PFSK-1 (cell line): Measurements from ENCODE around the gene KRT5.

Source experiments
- FOXP2 ChIP-seq: optimal IDR thresholded peaks from 2 replicates; pipeline ENCODE3; 2011; ENCODE audit warnings: borderline replicate concordance, control low read depth, inconsistent platforms; ENCODE audit not compliant: insufficient read depth; ENCODE audit errors: extremely low read length, extremely low read depth
- POLR2AphosphoS5 ChIP-seq: IDR thresholded peaks from 2 replicates; pipeline ENCODE4 v1.6.1; 2012; ENCODE audit warnings: low read depth, mild to moderate bottlenecking, control low read depth, low read length, moderate library complexity
- SIN3A ChIP-seq: IDR thresholded peaks from 2 replicates; pipeline ENCODE4 v1.6.1; 2012; ENCODE audit warnings: mild to moderate bottlenecking, low read length, moderate library complexity, borderline replicate concordance; ENCODE audit not compliant: insufficient read depth
- TAF1 ChIP-seq: IDR thresholded peaks from 2 replicates; pipeline ENCODE4 v1.6.1; 2012; ENCODE audit warnings: low read length, control low read depth, borderline replicate concordance; ENCODE audit not compliant: insufficient read depth
- TF ChIP-seq, protein P1 (sequence below), 2 experiments: IDR thresholded peaks; 2 replicates each; pipeline versions ENCODE4 v1.6.1 to v1.8.0; 2011 to 2012; ENCODE audit warnings: low read depth in 2 of 2, low read length in 2 of 2, control low read depth in 1 of 2, inconsistent platforms in 1 of 2, mild to moderate bottlenecking in 1 of 2, moderate library complexity in 1 of 2; ENCODE audit not compliant: insufficient read depth in 1 of 2

Gene KRT5

DNA sequence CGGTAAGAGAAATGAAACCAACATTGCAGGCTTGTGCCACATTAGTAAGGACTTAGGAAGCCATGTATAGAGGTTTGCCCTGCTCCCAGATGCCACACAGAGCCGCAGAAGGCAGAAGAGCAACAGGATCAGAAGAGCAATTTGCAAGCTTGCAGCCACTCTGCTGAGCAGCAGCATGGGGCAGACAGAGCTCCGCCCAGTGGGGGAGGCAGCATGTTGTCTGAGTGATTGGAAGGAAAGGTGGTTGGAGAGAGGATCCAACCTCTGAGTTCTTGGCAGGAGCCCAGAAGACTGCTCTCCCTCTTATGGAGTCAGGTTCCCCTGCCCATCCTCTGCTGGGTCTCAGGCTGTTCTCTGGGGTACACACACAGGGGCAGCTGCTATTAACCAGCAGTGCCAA lies 24.8 kb downstream of the KRT5 start:
- TF ChIP-seq POLR2AphosphoS5, result no peak
- no peak for TF ChIP-seq TAF1

DNA sequence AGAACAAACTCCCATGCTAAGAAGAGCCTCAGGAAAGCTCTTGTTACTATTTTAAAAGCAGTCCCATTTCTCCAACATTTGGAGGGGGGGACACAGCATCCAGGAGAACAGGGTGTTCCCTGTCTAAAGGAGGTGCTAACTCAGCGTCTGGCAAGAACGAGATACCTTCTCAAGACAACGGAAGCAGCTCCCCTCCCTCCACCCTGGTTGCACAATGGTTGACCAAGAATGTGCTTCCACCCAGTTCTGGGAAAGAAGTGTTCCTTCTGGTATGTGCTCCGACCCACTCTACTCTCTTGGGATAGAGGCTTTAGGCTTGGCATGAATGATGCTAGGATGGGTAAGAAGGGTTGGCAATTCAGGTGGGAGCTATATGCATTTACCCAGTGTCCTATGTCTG lies 25.7 kb downstream of the KRT5 start:
- TF ChIP-seq SIN3A (no peak), POLR2AphosphoS5 (no peak), FOXP2 (no peak), TAF1 (no peak)
- TF ChIP-seq, protein P1, sequence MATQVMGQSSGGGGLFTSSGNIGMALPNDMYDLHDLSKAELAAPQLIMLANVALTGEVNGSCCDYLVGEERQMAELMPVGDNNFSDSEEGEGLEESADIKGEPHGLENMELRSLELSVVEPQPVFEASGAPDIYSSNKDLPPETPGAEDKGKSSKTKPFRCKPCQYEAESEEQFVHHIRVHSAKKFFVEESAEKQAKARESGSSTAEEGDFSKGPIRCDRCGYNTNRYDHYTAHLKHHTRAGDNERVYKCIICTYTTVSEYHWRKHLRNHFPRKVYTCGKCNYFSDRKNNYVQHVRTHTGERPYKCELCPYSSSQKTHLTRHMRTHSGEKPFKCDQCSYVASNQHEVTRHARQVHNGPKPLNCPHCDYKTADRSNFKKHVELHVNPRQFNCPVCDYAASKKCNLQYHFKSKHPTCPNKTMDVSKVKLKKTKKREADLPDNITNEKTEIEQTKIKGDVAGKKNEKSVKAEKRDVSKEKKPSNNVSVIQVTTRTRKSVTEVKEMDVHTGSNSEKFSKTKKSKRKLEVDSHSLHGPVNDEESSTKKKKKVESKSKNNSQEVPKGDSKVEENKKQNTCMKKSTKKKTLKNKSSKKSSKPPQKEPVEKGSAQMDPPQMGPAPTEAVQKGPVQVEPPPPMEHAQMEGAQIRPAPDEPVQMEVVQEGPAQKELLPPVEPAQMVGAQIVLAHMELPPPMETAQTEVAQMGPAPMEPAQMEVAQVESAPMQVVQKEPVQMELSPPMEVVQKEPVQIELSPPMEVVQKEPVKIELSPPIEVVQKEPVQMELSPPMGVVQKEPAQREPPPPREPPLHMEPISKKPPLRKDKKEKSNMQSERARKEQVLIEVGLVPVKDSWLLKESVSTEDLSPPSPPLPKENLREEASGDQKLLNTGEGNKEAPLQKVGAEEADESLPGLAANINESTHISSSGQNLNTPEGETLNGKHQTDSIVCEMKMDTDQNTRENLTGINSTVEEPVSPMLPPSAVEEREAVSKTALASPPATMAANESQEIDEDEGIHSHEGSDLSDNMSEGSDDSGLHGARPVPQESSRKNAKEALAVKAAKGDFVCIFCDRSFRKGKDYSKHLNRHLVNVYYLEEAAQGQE (IDR thresholded peaks at IDR 0.05; ENCODE audit: insufficient read depth in 1 of 2, low read depth in 2 of 2, low read length in 2 of 2), result no peak

DNA sequence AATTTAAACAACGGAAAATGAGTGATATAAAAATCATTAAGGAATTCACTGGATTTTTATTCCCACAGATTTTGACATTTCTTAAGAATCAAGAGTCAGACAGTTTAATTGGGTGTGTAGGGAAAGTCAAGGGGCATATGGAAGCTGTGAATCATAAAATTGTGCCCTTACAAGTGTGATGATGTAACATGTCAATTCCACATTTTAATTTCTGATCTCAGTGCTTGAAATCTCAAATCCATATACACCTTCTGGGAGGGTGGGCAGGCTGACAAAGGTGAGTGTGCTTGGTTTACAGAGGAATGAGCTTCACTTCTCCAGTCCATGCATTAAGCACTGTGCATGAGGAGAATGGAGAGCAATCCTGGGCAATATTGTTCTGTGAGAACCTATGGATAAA lies 26.1 kb downstream of the KRT5 start:
- TF ChIP-seq FOXP2 (no peak), POLR2AphosphoS5 (no peak), SIN3A (no peak), TAF1 (no peak)
- TF ChIP-seq, protein P1 (IDR thresholded peaks at IDR 0.05; ENCODE audit: insufficient read depth in 1 of 2, low read depth in 2 of 2, low read length in 2 of 2), result no peak

DNA sequence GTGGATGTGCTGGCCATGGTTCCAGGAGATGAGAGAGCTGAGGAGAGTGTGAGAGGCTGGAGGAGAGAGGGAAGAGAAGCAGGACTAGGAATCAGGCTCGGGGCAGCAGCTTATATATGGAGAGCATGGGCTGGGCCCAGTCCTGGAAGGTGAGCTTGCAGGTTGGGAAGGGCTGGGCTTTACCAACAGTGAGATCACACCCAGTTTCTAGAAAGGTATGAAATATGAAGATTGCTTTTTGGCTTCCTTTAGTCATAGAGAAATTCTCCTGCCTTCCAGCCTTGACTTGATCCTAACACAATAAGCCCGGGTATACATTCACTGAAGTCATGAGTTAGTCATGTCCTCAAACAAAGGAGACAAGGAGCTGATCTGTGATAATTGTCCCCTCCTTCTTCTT lies 27.0 kb downstream of the KRT5 start, which contains the start of gene KRT6A:
KRT6A (minus strand) TSS at position 86 of the 400 bp plus-strand sequence; CDS start at position 17, 69 bp downstream.
- no peak for TF ChIP-seq SIN3A
- TF ChIP-seq FOXP2, result no peak
- no peak for TF ChIP-seq TAF1
- TF ChIP-seq, protein P1 (IDR thresholded peaks at IDR 0.05; ENCODE audit: insufficient read depth in 1 of 2, low read depth in 2 of 2, low read length in 2 of 2), result no peak
- no peak for TF ChIP-seq POLR2AphosphoS5

DNA sequence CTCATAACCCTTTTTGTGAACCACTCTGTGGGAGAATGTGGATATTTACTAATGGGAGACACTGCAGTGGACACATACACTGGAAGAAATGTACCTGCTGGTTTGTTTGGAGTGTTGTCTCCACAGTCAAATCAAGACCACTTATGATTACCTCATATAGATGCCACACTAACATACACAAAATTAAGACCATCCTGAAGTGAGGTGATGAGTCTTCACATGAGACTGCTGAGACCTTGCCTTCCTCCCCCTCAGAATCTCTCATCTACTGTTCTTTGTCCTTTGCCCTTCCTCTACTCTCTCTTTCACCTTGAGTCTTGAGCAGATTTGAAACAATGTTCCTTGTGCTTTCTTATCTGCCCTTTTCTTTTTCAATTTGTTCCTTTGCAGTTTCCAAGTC lies 31.5 kb downstream of the KRT5 start:
- TF ChIP-seq FOXP2, result no peak
- TF ChIP-seq SIN3A, result no peak
- no peak for TF ChIP-seq POLR2AphosphoS5
- TF ChIP-seq, protein P1 (IDR thresholded peaks at IDR 0.05; ENCODE audit: insufficient read depth in 1 of 2, low read depth in 2 of 2, low read length in 2 of 2), result no peak
- TF ChIP-seq TAF1, result no peak
